Left cardiac atrium (tissue), 4 donors: ENCODE results near the gene MSMP. TPM values are rescaled to one million over a fixed set of nuclear protein-coding genes. Genes with fewer than 3 reads are reported as not detected.
A peak's percentile ranks its signal among the peaks of the same experiment; 100 is the strongest.

ENCODE experiments used
- ATAC-seq, 2 donors: fragments of 200-7000 bp; cut with Tn5 transposase; one replicate each; pipeline ENCODE4 v1.9.1; 2020; ENCODE audit warnings: mild to moderate bottlenecking in 2 of 2, moderate library complexity in 2 of 2
- DNase-seq: peaks from one replicate; pipeline ENCODE4 v3.0.0-alpha.2; 2020
- intact Hi-C, 2 donors: fragments of 100-400 bp; cut with DNase I; formaldehyde crosslinking; loops; one replicate each; pipeline versions ENCODE4 v1.14.1 to v1.15.1; 2022 to 2023
- total RNA-seq, 2 donors: library from RNA; stranded (reverse); fragmentation: NEBNext Ultra II Directional; extraction: Animal tissue kit (Norgen Biotek cat#: 25700); gene quantifications; one replicate each; pipeline ENCODE4 v1.2.1, GENCODE V29; 2021
- donor health status: DM: no; HTN: yes; CAD: no.
- donor health status: DM: no; HTN: yes; CAD: no; lungs with severe emphysema.
- donor health status: DM: yes; HTN: yes; CAD: no.
- donor health status: Dilated cardiomyopathy.

Gene MSMP
- total RNA-seq, 2 donors from 2014 or later, result not detected

GRCh38 chr9:35776018-35776417 is 21.9 kb upstream of the MSMP start:
- ATAC-seq, result no peak
- intact Hi-C loops, result no loop called here

GRCh38 chr9:35774907-35775635 is 21.0 kb upstream of the MSMP start:
- DNase-seq (no peak), ATAC-seq (peak; percentile 67 to 75)
- intact Hi-C loops, result no loop called here

More at GRCh38 chr9:35776018-35776417, 21.9 kb upstream of the MSMP start:
- DNase-seq, result no peak

- ATAC-seq (no peak), DNase-seq (no peak)
- intact Hi-C loops, result no loop called here
Observed at GRCh38 chr9:35771943-35772342, 17.9 kb upstream of the MSMP start.

- intact Hi-C loops, result no loop called here
- ATAC-seq, result peak in 1 of 2 donors; percentile 17
- DNase-seq, result no peak
Observed at GRCh38 chr9:35771534-35771933, 17.5 kb upstream of the MSMP start.

- ATAC-seq (peak; percentile 84 to 87), DNase-seq (peak; percentile 66)
- intact Hi-C loops, result no loop called here
Observed at GRCh38 chr9:35771075-35771433, 17.0 kb upstream of the MSMP start.

- DNase-seq, result no peak
- ATAC-seq, result no peak
- intact Hi-C loops, result no loop called here
Observed at GRCh38 chr9:35769763-35770162, 15.7 kb upstream of the MSMP start.

GRCh38 chr9:35767458-35767857 is 13.4 kb upstream of the MSMP start:
- DNase-seq (no peak), ATAC-seq (no peak)
- intact Hi-C loops, result no loop called here

GRCh38 chr9:35766997-35767396 is 12.9 kb upstream of the MSMP start:
- intact Hi-C loops, result no loop called here
- DNase-seq, result no peak
- no peak for ATAC-seq

GRCh38 chr9:35763803-35764202 is 9.7 kb upstream of the MSMP start:
- no peak for ATAC-seq

GRCh38 chr9:35763181-35763580 is 9.1 kb upstream of the MSMP start:
- ATAC-seq (no peak), DNase-seq (no peak)
- intact Hi-C loops, result no loop called here

More at GRCh38 chr9:35763803-35764202, 9.7 kb upstream of the MSMP start:
- intact Hi-C loops, result no loop called here
- DNase-seq, result no peak

GRCh38 chr9:35760651-35761050 is 6.6 kb upstream of the MSMP start:
- intact Hi-C loops, result no loop called here
- ATAC-seq, result peak in 1 of 2 donors; percentile 11

GRCh38 chr9:35759795-35760194 is 5.7 kb upstream of the MSMP start:
- DNase-seq, result no peak
- intact Hi-C loops, result no loop called here
- no peak for ATAC-seq

More at GRCh38 chr9:35760651-35761050, 6.6 kb upstream of the MSMP start:
- DNase-seq, result peak; percentile 49

GRCh38 chr9:35758475-35759050 is 4.5 kb upstream of the MSMP start:
- intact Hi-C loops, result no loop called here
- DNase-seq (no peak), ATAC-seq (no peak)

- no peak for ATAC-seq
Observed at GRCh38 chr9:35757892-35758275, 3.8 kb upstream of the MSMP start.

GRCh38 chr9:35757226-35757891 is 3.3 kb upstream of the MSMP start:
- DNase-seq (peak; percentile 59), ATAC-seq (peak; percentile 66 to 77)
- intact Hi-C loops, result no loop called here

More at GRCh38 chr9:35757892-35758275, 3.8 kb upstream of the MSMP start:
- DNase-seq, result no peak
- intact Hi-C loops, result no loop called here

- peak; percentile 82 for DNase-seq
- peak; percentile 75 to 76 for ATAC-seq
- intact Hi-C loops, result no loop called here
Observed at GRCh38 chr9:35756275-35757225, 2.5 kb upstream of the MSMP start.

GRCh38 chr9:35755071-35755470 is 995 bp upstream of the MSMP start:
- no peak for ATAC-seq
- DNase-seq, result no peak
- intact Hi-C loops, result no loop called here

GRCh38 chr9:35753466-35753865 is 610 bp downstream of the MSMP start:
- intact Hi-C loops, result no loop called here
- DNase-seq, result no peak
- no peak for ATAC-seq

GRCh38 chr9:35750256-35750531 is 3.9 kb downstream of the MSMP start:
- ATAC-seq, result no peak
- peak; percentile 42 for DNase-seq
- intact Hi-C loops, result no loop called here
